Testis (tissue), 2 donors: Measurements from ENCODE around the gene MMP20.

Source experiments
- POLR2A ChIP-seq: fragments of 450-650 bp; IDR thresholded peaks from one replicate; pipeline ENCODE4 v1.6.1; 2017; ENCODE audit warnings: antibody characterized with exemption, mild to moderate bottlenecking, moderate library complexity
- TF ChIP-seq, protein P1 (sequence below), 3 experiments: fragments of 450-650 bp in 2 of 3; fragments of 200-600 bp in 1 of 3; sonication (generic) in 1 of 3; IDR thresholded peaks; one replicate each; pipeline ENCODE4 v1.5.1; 2016 to 2019; ENCODE audit warnings: antibody characterized with exemption in 3 of 3, mild to moderate bottlenecking in 2 of 3, moderate library complexity in 1 of 3

DNA sequence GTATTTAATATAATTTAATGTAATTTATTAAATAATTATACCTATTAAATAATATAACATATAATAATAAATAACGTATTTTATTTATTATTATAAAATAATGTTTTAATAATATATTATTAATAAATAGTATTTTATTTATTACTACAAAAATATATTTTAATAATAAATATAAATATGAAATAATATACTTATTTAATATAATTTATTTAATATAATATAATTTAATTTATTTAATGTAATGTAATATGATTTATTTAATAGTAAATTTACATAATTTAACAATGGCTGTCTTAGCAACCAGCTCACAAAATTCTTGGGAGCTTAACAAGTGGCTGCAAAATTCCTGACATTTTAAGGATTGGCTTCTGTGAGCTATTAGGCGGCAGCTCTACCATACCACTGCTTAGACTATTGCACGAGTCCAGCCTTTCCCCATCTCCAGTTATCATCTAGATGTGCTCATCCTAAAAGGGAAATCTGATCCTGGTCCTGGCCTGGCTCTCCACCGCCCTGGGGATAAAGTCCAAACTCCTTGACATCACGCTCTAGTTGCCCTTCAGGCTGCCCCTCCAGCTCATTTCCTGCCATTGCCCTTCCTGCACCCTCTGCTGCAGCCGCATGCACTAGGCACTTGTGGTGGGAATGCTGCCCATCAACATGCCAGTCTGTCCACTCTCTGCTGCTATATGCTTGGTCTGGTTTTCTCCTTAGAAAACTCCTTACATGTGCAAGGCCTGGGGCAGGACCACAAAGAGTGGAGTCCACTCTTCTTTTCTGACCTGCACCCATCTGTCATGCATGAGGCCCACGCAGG is 9.8 kb downstream of the MMP20 start:
- TF ChIP-seq, protein P1, sequence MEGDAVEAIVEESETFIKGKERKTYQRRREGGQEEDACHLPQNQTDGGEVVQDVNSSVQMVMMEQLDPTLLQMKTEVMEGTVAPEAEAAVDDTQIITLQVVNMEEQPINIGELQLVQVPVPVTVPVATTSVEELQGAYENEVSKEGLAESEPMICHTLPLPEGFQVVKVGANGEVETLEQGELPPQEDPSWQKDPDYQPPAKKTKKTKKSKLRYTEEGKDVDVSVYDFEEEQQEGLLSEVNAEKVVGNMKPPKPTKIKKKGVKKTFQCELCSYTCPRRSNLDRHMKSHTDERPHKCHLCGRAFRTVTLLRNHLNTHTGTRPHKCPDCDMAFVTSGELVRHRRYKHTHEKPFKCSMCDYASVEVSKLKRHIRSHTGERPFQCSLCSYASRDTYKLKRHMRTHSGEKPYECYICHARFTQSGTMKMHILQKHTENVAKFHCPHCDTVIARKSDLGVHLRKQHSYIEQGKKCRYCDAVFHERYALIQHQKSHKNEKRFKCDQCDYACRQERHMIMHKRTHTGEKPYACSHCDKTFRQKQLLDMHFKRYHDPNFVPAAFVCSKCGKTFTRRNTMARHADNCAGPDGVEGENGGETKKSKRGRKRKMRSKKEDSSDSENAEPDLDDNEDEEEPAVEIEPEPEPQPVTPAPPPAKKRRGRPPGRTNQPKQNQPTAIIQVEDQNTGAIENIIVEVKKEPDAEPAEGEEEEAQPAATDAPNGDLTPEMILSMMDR (IDR thresholded peaks at IDR 0.05) = no peak
- TF ChIP-seq POLR2A = no peak
